IMR-90 (cell line): ENCODE results near the gene STRA6.

ENCODE experiments used
- CEBPB ChIP-seq: IDR thresholded peaks from 2 replicates; pipeline ENCODE4 v1.6.1; 2012; ENCODE audit warnings: low read depth, low read length, improper control_type of control experiment
- CHD1 ChIP-seq: IDR thresholded peaks from 2 replicates; pipeline ENCODE4 v1.6.1; 2012; ENCODE audit warnings: low read depth, low read length, improper control_type of control experiment
- CTCF ChIP-seq: conservative IDR thresholded peaks from 2 replicates; pipeline ENCODE4 v1.5.1; 2012; ENCODE audit warnings: mild to moderate bottlenecking, low read depth, low read length, improper control_type of control experiment
- FOS ChIP-seq: fragments of 150-350 bp; IDR thresholded peaks from 2 replicates; pipeline ENCODE4 v1.6.1; 2016; ENCODE audit warnings: low read depth, low read length
- MAFK ChIP-seq: IDR thresholded peaks from 2 replicates; pipeline ENCODE4 v1.6.1; 2012; ENCODE audit warnings: low read depth, low read length, improper control_type of control experiment
- NFE2L2 ChIP-seq: fragments of 150-350 bp; IDR thresholded peaks from 2 replicates; pipeline ENCODE4 v1.6.1; 2016; ENCODE audit warnings: low read depth, mild to moderate bottlenecking, low read length
- POLR2A ChIP-seq: IDR thresholded peaks from 2 replicates; pipeline ENCODE4 v1.6.1; 2012; ENCODE audit warnings: mild to moderate bottlenecking, low read depth, low read length
- RAD21 ChIP-seq: IDR thresholded peaks from 2 replicates; pipeline ENCODE4 v1.6.1; 2012; ENCODE audit warnings: low read length, improper control_type of control experiment
- RFX5 ChIP-seq: IDR thresholded peaks from 2 replicates; pipeline ENCODE4 v1.8.0; 2012; ENCODE audit warnings: low read depth, mild to moderate bottlenecking, low read length, moderate library complexity
- SMC3 ChIP-seq: fragments of 150-350 bp; IDR thresholded peaks from 2 replicates; pipeline ENCODE4 v1.6.1; 2016; ENCODE audit warnings: low read depth, mild to moderate bottlenecking, antibody characterized with exemption, low read length, moderate library complexity
- USF2 ChIP-seq: fragments of 150-350 bp; IDR thresholded peaks from 2 replicates; pipeline ENCODE4 v1.6.1; 2017; ENCODE audit warnings: mild to moderate bottlenecking, antibody characterized with exemption, low read length, low read depth

- no peak for TF ChIP-seq CTCF
- TF ChIP-seq POLR2A = no peak
- no peak for TF ChIP-seq CHD1
- TF ChIP-seq RAD21 = no peak
- TF ChIP-seq NFE2L2 = no peak
- no peak for TF ChIP-seq MAFK
- no peak for TF ChIP-seq RFX5
- TF ChIP-seq USF2 = no peak
- TF ChIP-seq CEBPB = no peak
- no peak for TF ChIP-seq FOS
- no peak for TF ChIP-seq SMC3
These were observed 48.7 kb upstream of the STRA6 start for GRCh38 chr15:74251131-74251811.
